GM21619 (cell line): ENCODE measurements around the gene CAB39.

ENCODE experiments used
- ATAC-seq: cut with Tn5 transposase; IDR thresholded peaks from one replicate; pipeline ENCODE4 v1.9.1; 2021; ENCODE audit not compliant: unreplicated experiment

CAB39 gene

DNA sequence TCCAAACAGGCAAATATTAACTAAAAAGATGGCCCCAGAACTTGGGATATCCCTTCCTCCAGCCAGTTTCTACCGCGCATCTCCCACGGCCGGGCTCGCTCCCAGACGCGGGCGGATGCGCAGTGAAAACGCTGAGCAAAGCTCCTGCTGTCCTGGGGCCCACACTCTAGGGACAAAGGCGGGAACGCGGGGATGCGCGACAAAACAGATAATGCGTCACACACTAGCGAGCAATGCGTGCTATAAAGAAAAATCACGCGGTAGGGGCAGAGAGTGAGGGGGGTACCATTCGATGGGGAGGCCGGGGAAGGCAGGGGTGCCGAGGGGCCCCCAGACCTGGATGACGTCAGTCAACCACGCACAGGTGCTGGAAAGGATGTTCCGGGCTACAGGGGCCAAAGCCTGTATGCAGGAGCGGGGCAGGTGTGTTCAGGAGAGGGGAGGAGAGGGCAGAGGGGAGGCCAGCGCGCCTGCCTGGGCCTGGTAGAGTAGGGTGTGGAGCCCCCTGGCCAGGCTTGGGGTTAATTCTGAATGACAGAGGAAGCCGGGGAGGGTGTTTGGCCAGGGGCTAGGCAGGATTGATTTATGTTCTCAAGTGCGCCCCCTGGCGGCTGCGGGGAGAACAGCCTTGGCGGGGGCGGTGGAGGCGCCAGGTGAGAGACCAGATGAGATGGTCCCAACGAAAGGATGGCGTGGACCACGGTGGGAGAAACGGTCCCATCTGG, 137.2 kb downstream of the CAB39 start:
- no peak for ATAC-seq

DNA sequence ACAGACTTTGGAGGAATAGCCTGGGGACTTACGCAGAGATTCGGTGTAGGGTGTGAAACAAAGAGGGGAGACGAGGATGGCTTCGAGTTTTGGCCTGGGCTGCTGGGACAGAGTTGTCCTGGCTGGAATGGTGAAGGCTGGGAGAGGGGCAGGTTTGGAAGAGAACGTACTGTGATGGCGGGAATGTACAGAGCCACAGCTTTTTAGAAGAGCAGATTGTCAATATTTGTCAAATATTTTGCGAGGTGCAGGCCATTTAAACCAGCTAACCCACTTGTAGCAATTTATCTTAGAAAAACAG, 137.7 kb downstream of the CAB39 start:
- no peak for ATAC-seq

DNA sequence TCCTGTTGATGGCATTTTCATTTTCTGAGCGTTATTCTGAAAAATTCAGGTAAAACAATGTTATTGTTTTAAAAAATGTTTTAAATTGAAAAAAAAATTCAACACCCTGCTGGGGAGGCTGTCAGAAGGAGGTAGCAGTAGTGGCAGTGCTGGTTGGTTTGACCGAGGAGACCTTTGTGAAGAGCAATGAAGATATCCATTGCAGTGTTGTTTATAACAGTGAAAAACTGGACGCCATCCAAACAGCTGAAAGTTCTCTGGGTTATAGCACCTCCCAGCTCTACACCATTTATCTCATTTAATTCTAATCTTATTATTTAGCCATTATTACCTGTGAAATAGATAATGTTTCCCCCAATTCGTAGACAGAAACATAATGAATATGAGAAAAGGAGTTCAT, 139.5 kb downstream of the CAB39 start:
- ATAC-seq: no peak

DNA sequence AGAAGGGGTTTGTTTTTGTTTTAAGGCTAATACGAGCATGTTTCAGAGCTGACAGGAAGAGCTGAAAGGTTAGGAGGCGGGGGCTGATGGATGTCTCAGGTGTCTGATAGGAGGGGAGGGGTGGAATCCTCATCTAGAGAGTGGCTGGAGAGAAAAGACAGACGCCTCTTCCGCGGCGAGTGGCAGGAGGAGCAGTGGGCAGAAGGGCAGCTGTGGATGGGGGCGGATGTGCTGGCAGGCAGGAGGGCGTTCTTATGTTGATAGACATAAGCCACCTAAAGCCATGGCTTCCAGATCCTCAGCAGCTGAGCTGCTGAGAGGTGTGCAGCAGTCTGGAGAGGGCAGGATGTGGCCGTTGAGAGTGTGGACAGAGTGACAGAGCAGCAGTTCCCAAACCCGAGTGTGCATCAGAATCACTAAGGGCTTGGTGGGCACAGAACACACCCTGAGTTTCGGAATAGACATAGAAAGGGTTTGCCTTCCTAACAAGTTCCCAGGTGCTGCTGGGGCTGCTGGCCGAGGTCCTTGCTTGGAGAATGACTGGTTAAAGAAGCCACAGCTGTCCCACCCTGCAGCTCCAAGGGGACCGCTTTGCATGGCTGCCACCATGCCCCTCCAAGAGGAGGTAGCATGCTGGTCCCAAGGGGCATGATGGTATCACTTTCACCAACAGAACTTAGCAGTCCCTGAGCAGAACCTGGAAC, 149.1 kb downstream of the CAB39 start:
- no peak for ATAC-seq

DNA sequence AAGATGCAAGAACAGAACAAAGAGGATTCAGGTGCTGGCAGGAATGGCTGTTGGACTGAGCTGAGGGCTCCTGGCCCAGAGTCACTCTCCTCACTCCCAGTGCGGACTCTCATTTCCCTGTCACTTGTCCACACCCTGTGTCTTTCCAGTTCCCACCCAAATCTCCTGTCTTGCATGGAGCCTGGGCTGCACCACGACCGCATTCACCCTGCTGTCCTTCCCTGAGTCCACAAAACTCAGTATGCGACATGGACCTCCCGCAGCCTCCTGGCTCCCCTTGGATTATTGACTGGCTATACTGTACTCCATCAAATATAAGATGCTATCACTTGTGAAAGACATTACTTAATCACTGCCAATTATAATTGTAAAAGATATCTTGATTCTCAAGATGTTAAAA, 149.7 kb downstream of the CAB39 start:
- no peak for ATAC-seq

DNA sequence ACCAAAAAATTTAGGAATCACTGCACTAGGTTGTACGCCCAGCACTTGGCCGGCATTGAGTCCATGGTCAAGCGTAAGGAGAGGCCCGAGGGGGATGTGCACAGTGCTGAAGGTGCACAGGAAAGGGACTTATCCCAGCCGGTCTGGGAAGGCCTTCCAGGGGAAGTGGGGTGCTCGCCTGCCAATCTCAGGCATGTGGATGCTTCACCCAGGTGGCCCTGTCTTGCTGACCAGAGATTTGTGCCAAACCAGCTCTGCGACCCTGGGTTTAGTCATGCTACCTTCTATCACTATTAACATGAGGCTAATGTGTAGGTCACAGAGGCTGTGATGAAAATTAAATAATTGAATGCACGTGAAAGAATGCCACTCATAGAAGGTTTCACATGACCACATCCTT, 150.4 kb downstream of the CAB39 start:
- no peak for ATAC-seq

DNA sequence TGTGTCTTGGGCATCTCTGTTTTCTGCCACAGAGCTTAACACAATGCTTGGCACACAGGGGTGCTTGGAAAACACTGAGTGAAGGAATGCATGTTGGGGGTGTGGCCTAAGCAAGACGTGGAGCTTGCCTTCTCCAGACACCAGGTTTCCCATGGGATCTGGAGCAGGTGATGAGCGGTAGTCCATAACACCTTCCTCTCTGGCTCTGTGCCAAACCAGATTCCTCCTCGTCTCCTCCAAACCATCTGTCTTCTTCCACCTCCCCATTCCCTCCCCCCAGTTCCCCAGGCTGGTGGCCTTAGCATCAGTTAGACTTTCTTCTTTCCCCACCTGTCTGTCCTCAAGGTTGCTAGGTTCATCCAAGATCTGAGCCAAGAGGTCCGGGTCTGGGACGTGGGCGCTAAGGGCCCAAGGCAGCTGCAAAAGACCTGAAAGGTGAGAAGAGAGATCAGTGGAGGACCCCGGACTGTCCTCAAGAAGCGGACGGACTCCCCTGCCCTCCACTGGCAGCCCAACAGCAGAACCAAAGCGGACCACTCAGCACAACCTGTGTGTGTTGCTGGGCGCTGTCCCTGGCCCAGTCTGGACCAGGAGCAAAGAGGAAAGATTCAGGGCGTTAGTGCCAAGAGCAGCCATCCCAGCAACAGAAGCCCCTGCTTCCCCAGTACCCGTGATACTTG, 150.9 kb downstream of the CAB39 start:
- no peak for ATAC-seq

DNA sequence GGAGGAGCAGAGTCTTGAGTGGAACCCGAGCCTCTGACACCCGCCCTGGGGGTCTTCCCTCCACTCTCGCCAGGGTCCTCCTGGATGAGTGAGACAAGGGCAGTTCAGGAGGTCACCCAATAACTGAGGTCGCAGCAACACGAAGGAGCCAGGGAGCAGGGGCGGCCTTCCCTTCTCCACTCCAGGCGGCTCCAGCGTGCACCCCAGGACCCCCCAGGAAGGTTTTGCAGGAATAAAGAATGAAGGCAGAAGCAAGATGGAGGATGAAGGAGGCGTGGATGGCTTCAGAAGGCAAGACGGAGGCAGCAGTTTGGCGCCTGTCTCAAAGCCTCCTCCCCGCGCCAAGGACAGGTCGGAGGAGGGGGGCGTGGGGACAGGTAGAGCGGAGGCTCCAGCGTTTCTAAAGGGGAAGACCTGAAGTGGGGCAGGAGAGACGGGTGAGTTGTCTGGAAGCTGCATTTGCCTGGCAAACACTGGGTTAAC, 151.5 kb downstream of the CAB39 start:
- ATAC-seq: no peak

DNA sequence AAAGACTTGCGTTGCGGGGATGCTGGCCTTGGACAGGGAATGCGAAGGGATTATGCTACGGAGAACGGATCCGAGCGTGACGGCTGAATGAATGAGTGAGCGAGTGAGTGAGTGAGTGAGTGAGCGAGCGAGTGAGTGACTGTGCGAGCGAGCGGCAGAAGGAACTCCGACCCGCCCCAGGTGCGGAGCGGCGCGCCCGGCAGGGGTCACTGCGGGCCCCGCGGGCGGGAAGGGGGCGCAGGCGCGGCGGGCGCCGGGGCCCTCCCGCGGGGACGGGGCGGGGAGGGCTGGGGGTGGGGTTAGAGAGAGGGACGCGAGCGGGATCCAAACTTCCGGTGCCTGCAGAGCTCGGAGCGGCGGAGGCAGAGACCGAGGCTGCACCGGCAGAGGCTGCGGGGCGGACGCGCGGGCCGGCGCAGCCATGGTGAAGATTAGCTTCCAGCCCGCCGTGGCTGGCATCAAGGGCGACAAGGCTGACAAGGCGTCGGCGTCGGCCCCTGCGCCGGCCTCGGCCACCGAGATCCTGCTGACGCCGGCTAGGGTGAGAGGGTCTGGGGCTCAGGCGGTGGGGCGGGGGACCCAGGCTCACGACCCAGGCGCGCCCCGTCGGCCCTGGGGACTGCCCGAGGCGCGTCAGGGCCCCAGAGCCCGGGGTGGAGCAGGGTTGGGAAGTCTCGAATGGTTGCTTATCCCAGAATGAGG, 152.1 kb downstream of the CAB39 start, which contains the start of gene ITM2C:
Gene ITM2C (plus strand): TSS at position 338 of the 702 bp plus-strand sequence. CDS start 84 bp downstream, at position 422.
- ATAC-seq: peak; percentile 71

DNA sequence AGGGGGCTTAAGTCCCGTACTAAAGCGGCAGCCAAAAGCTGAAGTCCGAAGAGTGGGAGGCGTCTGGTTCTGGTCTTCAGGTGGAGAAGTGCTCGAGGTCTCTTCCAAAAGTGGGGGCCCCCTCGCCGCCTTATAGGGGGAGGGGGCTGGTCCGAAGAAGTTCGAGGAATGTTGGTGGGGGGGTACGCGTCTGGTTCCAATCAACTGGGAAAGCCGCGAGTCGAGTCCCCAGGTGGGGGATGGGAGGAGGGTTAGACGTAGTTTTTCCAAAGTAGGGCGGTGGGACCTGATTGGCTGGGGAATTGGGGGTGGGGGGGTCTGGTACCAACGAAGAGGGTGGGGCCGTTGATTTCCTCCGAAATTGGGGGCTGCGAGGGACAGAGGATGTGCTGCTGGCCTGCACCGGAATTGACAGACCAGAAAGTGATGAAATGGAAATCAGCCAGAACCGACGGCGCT, 152.7 kb downstream of the CAB39 start:
- no peak for ATAC-seq

DNA sequence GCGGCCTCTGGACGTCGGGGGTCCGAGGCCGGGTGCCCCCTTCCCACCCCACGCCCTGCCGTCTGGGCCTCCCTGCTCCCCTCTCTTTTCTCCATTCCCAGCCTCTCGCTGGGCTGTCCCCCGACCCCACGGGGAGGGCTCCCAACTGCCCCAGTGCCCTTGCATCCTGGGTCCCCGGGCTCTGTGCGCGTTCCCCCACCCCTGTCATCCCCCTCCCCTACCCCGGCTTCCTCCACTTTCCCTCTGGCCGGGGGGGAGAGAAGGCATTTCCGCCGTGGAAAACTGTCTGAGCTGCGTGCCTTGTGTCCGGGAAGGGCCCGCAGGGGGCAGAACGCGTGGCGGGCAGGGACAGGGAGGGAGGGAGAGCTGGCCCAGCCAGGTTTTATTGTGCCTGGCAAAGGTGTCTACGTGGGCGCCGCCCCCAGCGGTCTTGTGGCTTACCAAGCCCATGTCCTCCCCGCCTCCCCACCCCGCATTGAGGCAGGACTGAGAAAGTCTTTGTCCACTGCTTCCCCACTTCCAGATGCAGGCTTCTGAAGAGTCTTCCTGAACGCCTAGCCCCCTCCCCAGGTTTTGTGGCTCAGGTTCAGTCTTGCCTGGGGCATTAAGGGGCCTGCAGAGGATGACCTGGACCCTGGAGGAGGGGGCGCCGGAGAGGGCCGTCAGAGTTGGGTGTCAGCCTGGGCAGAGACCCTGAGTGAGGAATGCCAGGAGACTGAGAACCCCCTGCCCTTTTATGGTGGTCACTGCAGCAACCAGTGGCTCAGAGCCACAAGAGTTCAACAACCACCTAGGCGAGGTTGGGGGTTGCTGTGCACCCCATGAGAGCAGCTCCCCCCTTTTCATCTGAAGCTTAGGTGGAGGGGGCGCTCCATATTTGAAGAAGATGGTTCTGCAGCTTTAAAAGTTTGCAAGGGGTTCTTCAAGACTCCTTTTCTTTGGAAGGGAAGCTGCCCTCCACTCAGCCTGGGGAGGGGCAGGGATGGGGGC, 153.4 kb downstream of the CAB39 start:
- no peak for ATAC-seq

DNA sequence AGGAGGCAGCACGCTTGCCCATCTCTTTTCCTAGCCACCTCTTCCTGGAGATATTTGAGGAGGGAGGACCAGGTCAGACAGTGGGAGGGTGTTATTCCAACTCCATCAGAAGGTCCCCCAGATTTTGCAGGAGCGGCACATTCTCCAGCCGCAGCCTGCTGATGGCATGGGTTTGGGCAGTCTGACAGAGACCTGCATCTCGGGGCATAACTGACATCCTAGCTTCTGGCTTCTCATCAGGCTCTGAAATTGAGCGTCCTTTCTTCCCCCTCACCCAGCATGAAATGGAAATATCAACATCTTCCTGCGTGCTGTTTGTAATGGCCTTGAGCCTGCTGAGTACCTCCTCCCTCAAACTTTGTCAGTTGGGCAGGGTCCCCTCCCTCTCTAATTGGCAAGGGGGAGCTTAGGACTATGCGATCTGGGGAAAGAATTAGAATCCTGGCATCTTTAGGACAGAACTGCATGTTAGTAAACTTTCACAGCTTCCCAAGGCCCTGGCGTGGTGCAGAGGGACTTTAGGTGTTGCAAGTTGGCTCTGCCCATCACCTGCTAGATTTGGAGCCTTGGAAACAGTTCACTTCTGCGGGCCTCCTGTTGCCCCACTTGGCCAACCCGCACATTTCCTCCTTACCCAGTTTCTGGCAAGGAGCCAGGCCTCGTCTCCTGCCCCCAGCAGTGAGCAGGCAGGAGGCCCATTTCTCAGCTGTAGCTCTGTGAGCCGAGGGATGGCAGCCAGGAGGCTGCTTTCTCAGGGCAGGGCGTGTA, 154.3 kb downstream of the CAB39 start:
- ATAC-seq: no peak

DNA sequence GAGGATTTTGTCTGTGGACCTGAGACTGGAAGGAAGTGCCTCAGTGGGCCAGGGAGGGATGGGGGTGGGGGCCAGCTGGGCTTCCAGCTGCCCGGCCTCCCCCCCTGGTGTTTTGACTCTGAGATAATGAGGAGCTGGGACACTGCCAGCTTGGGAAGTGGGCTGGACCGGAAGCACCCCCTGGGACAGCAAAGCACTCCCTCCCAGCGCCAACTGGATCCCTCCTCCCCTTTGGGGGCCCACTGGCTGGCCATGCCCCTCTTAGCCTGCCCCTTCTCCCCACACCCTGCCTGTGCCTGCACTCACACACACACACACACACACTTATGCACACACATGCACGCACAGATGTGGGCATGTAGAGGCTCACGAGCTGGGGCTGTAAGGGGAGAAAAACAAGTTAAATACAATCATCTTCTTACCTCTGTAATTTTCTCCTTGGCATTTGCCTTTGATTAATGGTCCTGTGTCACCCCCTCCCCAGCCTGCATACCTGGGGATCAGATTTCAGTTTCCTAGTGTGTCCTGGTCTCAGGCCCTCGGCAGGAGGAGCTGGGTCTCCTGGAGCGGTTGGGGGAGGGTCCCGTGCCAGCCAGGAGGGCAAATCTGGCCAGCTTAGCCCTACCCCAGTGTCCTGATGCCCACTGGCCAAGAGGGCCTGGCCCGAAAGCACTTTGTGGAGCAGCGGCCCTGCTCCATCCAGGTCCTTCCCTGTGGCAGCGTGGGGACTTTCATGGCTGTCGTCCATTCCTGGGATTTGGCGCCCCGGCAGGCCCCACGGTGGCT, 155.7 kb downstream of the CAB39 start:
- ATAC-seq: no peak

DNA sequence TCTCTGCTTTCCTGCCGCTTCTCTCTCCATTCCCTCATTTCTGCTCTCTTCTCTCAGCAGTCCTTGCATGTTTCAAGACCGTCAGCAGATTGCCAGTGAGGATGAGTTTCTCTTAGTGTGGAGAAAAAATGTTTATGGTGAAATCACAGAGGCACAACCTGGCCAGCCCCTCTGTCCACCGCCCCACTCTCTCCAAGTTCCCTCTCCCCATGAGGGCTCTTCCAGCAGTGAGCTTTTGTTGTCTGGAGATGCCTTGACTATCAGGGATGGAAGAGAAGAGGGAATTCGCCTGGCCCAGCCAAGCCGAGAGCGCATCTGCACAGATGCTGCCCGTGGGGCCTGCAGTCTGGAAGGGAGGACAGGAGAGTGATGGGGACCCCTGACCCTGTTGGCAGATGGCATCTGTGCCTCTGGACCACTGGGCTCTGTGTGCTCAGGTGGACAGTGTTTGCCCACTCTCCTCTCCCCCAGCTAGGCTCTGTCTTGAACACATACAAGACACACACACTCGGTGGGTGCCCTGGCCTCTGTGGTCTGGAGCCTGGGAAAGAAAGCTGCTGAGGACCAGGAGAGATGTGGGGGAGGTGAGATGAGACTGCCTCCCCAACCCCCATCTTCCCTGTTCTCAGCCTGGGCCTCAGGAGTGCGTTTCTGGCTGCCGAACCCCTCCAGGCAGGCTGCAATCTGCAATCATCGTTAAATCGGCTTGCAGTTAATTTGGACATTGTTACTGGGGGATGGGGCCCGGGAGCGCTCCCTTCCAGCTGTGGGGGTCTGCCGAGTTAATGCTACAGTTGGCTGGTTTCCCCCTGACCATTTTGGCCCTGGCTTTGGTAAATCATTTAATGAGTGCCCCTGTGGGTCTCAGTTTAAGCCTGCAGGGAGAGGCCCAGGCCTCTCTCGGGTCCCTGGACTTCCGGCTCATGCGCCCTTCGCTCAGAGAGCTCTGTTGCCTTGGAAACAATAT, 156.6 kb downstream of the CAB39 start:
- no peak for ATAC-seq

DNA sequence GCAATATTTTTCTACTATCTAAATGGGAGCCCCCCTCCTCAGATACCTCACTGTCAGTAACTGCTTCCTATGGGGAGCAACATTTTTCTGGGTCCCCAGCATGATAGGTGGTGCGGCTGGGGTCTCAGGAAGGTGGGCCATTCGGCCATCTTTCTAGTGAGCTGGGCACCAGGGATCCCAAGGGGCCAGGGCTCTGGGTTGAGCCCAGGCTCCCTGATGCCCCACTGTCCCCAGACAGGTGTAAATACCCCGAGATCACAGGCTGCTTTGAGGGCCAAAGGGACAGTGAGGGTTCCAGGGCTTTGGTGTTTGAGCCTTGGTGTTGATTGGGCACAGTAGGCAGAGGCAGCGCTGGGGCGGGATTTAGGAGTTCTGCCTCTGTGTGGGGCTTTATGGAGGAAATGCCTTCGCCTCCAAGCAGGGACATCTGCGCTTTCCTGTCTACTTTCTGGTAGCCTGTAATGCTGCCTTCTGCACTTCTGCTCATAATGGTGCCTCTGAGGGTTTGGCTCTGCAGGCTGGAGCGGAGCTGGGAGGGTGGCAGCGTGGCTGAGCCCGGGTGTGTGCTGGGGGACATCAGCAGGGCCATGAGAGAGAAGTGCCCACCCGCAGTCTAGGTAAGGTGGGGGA, 157.4 kb downstream of the CAB39 start:
- no peak for ATAC-seq
